Left forelimb (tissue), 1 donor: ENCODE measurements around the gene TMOD1.

Source experiments
- DNase-seq: peaks from one replicate; pipeline ENCODE4 v3.0.0-alpha.2; 2018; ENCODE audit warnings: low spot score

TMOD1 gene

GRCh38 chr9:97517331-97518089 lies 16.0 kb downstream of the TMOD1 start:
- peak; percentile 20 for DNase-seq

DNA sequence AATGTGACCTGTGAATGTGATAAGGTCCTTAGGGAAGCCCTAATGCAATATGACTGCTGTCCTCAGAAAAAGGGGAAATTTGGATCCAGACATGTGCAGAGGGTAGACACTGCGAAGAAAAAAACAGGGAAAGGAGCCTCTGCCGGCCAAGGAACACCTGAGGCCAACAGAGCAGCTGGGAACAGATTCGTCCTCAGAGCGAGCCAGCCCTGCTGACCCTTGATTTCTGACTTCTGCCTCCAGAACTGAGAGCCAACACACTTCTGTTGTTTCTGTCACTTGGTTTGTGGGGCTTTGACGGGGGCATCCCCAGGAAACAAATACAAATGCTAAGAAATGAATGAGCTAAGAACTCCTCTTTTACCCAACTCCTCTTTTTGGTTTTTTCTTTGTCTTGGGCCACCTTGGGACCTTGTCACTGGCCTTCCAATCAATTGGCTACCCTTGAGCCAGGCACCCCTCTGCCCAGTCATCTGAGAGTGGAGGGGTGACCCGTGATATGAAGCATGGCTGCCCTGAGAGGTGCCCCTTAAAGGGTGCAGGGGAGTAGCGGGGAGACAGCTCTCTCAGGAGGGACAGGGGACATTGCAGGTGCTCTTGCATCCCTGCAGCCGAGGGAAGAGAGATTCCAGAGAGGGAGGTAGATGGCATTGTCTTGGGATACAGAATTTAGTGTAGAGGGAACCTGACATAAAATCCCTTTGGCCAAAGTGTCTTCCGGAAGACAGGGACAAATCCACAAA lies 16.9 kb downstream of the TMOD1 start:
- DNase-seq, result peak; percentile 59

DNA sequence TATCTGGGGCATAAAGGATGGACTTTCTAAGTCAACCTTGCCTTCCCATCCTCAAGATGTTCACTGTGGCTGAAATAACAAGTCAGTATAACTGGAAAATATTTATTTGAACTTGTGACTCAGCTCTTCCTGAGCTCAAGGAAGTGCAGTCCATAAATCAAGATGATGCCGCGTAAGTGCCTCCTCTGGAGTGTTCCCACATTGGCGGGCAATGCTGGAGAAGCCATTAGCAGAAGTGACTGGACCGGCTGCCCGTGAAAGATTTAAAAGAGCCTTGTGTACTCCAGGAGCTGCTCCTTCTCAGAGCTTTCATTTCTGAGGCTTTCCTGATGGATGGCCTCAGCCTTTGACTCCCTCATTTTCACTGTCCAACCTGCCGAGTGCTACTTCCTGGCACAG lies 17.4 kb downstream of the TMOD1 start:
- peak; percentile 45 for DNase-seq

DNA sequence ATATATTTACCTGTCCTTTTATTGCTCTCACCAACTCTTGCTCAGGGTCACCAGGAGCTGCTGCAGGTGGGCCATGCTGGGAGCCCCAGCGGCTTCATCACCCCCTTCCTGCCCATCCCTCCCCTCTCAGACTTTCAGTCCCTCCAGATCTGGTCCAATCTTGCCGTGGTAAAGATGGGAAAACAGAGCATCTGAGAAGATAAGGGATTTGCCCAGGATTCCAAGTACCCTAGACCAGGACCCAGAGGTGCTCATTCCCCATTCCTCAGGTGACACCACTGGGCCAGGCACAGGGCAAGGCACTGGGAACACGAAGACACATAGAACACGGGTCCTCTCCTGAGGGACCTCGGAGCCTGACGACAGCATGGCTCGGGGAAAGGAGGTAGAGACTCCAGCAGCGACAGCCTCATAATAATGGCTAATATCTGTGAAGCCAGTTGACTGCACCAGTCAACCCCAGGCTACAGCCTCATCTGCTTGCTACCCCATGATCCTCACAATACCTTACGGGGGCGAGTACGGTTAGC lies 18.0 kb downstream of the TMOD1 start:
- DNase-seq, result peak; percentile 5

DNA sequence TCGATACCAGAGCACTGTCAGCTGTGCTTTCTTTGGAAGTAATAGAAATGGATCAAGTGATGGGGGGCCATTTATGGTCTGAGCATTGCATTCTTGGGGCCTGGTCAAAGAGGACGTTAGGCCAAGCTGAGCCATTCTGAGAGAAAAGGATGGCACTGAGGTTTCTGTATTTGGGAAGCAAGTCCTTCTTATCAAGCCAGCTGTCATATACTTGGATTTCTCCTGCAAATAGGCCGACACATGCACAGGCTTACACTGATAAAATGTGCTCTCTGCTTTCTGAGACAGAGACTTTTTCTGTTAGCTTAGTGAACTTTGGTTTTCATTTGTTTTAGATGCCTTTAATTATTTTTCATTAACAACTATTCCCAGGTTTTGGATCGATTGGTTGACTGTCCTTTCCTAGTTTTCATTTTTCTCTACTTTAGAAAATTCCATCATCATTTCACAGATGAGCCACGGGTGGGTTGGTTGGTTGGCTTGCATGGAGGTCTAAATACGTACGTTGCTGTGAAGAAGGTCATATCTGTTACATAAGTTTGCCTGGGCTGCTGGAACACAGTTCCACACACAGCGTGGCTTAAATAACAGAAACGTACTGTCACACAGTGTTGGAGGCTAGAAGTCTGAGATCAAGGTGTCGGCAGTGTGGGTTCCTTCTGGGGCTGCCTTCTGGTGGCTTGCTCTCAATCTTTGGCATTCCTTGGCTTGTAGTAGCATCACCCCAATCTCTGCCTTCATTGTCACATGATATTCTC lies 20.3 kb downstream of the TMOD1 start:
- no peak for DNase-seq

GRCh38 chr9:97524424-97524823 lies 23.0 kb downstream of the TMOD1 start:
- DNase-seq, result peak; percentile 36

GRCh38 chr9:97525451-97525850 lies 24.0 kb downstream of the TMOD1 start:
- peak; percentile 28 for DNase-seq

DNA sequence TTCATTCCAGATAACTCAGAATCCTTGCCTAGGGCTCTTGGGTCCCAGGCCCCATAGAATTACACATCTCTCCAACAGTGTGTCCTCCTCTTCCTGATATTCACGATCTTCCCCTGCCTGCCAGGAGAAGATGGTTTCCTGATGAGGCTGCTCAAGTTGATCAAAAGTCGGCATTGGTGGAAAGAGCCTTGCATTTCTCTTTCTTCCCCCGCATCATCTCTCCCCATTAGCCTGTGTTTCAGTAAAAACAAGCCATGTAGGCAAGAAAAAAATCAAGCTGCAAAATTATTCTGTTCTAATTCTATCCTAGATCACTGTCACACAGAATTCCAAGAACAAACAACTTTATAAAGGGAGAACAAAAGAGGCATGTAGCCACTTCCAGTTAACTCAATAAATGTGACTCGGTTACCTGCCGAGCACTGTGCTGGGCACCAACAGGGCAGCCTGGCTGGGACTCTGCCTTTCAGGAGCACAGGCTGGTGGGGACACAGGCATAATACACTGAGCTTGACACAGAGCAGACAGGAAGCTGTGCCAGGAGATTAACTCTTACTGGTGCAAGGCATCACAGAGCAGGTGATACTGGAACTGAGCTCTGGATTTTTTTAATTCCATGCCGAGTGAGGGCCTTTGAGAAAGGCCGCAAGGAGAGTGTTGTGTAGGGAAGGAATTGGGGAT lies 25.6 kb downstream of the TMOD1 start:
- DNase-seq, result no peak

- DNase-seq, result peak; percentile 47
Measured at GRCh38 chr9:97527626-97528528, 26.4 kb downstream of the TMOD1 start.

- peak; percentile 30 for DNase-seq
Measured at GRCh38 chr9:97528529-97529230, 27.2 kb downstream of the TMOD1 start.

DNA sequence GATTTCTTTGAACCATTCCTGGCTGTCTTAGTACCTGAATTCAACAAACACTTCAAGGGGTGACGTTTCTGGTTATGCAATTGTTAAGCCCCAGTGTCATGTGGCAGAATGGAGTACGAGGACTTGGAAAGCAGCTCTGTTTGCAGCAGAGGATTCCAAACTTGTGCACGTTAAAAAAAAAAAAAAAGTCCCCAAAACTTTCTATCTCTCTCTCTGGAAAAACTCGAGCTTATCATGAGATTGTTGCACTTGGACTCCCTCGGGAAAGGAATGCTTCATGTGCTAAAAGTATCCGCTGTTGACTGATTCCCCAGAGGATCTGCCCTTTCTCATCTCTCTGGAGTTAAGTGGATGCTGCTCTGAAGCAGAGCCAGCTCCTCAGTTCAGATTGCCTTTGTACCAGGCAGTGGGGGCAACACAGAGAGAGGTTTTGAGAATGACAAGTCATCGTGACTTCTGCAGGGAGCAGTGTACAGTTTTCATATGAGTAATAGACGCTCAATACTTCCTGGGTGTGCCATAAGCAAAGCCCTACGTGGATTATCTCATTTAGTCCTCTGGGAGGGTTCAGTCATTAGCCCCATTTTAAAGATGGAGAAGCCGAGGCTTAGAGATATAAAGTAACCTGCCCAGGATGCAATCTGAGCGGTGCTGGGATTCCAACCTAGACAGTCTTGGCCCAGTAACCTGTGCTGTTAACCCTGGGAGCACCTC lies 28.1 kb downstream of the TMOD1 start:
- DNase-seq, result peak; percentile 28

- peak; percentile 54 for DNase-seq
Measured at GRCh38 chr9:97531888-97532376, 30.5 kb downstream of the TMOD1 start.

DNA sequence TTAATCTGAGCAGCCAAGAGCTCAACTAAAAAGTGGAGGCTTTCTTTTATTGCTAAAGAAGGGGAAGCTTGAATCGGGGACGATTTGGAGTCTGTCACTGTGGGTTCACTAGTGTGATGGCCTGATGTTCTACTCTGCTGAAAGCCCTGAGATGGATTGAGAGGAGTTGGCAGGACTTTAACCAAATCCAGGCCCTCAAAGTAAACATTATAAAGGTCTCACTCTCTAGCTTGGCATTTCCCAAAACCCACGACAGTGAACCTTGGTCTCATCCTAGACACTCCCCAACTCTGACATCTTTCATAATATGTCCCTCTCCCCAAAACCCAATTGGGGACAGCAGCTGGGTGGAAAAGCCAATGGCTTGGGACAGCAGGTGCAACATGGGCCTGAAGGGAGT lies 32.7 kb downstream of the TMOD1 start:
- DNase-seq, result peak; percentile 12

DNA sequence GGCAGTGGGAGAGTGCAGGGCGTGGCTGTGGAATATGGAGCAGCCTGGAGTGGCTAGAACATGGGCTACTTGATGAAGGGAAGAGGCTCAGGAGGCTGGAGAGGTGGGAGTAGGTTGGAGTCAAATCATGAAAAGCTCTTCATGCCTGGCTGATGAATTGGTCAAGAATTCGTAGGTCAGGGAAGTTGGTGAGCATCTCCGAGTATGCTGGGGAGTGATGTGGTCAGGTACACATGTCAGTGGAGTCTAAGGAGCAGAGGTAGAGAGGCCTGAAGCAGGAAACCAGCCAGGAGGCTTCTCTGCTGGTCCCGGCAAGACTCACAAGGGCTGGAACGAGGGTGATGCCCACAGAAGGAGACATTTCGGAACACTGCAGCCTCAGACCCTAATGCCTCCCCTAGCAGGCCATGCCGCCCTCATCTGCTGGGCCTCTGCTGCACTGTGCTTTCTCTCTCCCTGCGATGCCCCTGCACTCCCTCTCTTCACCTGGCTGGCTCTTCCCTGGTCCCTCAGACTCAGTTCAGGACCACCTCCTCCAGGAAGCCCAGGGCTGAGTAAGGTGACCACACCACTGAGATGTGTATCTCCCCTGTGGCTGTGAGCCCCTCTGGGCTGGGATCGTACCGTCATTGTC lies 33.6 kb downstream of the TMOD1 start:
- DNase-seq, result peak; percentile 22

GRCh38 chr9:97535771-97536170 lies 34.3 kb downstream of the TMOD1 start:
- DNase-seq, result peak; percentile 18

GRCh38 chr9:97536480-97536879 lies 35.0 kb downstream of the TMOD1 start:
- DNase-seq, result peak; percentile 55

- DNase-seq, result no peak
Measured at GRCh38 chr9:97543561-97543960, 42.1 kb downstream of the TMOD1 start.

- DNase-seq, result no peak
Measured at GRCh38 chr9:97545486-97545885, 44.0 kb downstream of the TMOD1 start.
